GM12878 (cell line): ENCODE measurements around the gene YPEL3. TPM values are rescaled to one million over a fixed set of nuclear protein-coding genes. Genes with fewer than 3 reads are reported as not detected.

Experiments
- ATAC-seq: fragments of 200-7000 bp; cut with Tn5 transposase; 3 replicates; pipeline ENCODE4 v1.9.1; 2020; ENCODE audit warnings: mild to moderate bottlenecking, moderate library complexity
- BruUV-seq: library from RNA; stranded (reverse); fragments of 400-500 nt; replicated peaks from 2 replicates; lab custom pipeline; 2021; lab: Mats Ljungman, UMichigan
- CTCF ChIA-PET: fragments of 300-600 bp; sonication (Branson Sonifier 250); formaldehyde crosslinking; extraction: SDS; loops from one replicate; lab custom pipeline; 2021; ENCODE audit warnings: inconsistent platforms; lab: Yijun Ruan, JAX
- POLR2A ChIA-PET: fragments of 350-600 bp; formaldehyde crosslinking; extraction: SDS; loops from one replicate; lab custom pipeline; 2021; ENCODE audit warnings: inconsistent platforms; lab: Charles Lee
- RAD21 ChIA-PET: fragments of 300-600 bp; sonication (Branson Sonifier 250); formaldehyde crosslinking; loops from one replicate; lab custom pipeline; 2023; ENCODE audit warnings: antibody characterized with exemption; ENCODE audit not compliant: unreplicated experiment; lab: Charles Lee
- SMC1A ChIA-PET: fragments of 300-600 bp; sonication (Branson Sonifier 250); formaldehyde crosslinking; loops from one replicate; lab custom pipeline; 2023; ENCODE audit not compliant: unreplicated experiment, uncharacterized antibody; lab: Charles Lee
- DNase-seq: peaks from one replicate; pipeline ENCODE4 v3.0.0-alpha.2; 2011; ENCODE audit warnings: low read depth, low spot score
- FAIRE-seq: peaks from 3 replicates; lab custom pipeline; 2011; peaks lifted over from hg19 to GRCh38; lab: Jason Lieb, UNC
- H2AFZ ChIP-seq: 2 replicates; pipeline ENCODE4 v1.6.0; 2011; ENCODE audit warnings: low read depth, low read length, control low read depth; ENCODE audit not compliant: control insufficient read depth
- H3K27ac ChIP-seq: 2 replicates; pipeline ENCODE4 v1.5.1; 2011; ENCODE audit warnings: control low read depth; ENCODE audit not compliant: control insufficient read depth, insufficient read depth
- H3K27me3 ChIP-seq, 2 experiments: replicated peaks in 1 of 2; 2 replicates each; pipeline versions ENCODE4 v1.6.0 to v1.6.1; 2011; ENCODE audit warnings: low read length in 1 of 2; ENCODE audit not compliant: control insufficient read depth in 2 of 2, insufficient read depth in 2 of 2
- H3K36me3 ChIP-seq, 2 experiments: 2 replicates each; pipeline ENCODE4 v1.5.1; 2011; ENCODE audit warnings: low read length in 1 of 2; ENCODE audit not compliant: control insufficient read depth in 2 of 2, insufficient read depth in 2 of 2
- H3K4me1 ChIP-seq: 2 replicates; pipeline ENCODE4 v1.6.1; 2011; ENCODE audit warnings: mild to moderate bottlenecking, low read length, moderate library complexity, mixed read lengths; ENCODE audit not compliant: control insufficient read depth, insufficient read depth
- H3K4me2 ChIP-seq: 2 replicates; pipeline ENCODE4 v1.6.0; 2011; ENCODE audit warnings: control low read depth; ENCODE audit not compliant: control insufficient read depth, insufficient read depth
- H3K4me3 ChIP-seq: fragments of 200-600 bp; sonication (generic); 2 replicates; pipeline ENCODE4 v1.5.1; 2016
- H3K79me2 ChIP-seq: 2 replicates; pipeline ENCODE4 v1.6.0; 2011; ENCODE audit warnings: low read length; ENCODE audit not compliant: control insufficient read depth, insufficient read depth
- H3K9ac ChIP-seq: 2 replicates; pipeline ENCODE4 v1.8.0; 2011; ENCODE audit warnings: low read length, control low read depth, mixed read lengths; ENCODE audit not compliant: control insufficient read depth, insufficient read depth
- H3K9me3 ChIP-seq: replicated peaks from 3 replicates; pipeline ENCODE4 v1.5.1; 2011; ENCODE audit warnings: mild to moderate bottlenecking, low read length; ENCODE audit not compliant: control insufficient read depth, insufficient read depth
- H4K20me1 ChIP-seq: 2 replicates; pipeline ENCODE4 v1.6.0; 2011; ENCODE audit not compliant: control insufficient read depth, insufficient read depth
- BACH1 ChIP-seq: fragments of 450-650 bp; IDR thresholded peaks from 2 replicates; pipeline ENCODE4 v1.6.1; 2017; ENCODE audit warnings: mild to moderate bottlenecking, borderline replicate concordance
- CREB1 ChIP-seq: IDR thresholded peaks from 2 replicates; pipeline ENCODE4 v1.6.1; 2012; ENCODE audit warnings: low read depth, mild to moderate bottlenecking, inconsistent platforms
- E2F8 ChIP-seq: fragments of 450-650 bp; IDR thresholded peaks from 2 replicates; pipeline ENCODE4 v1.6.1; 2018; ENCODE audit warnings: mild to moderate bottlenecking, low read depth, moderate library complexity; ENCODE audit not compliant: partially characterized antibody
- HDAC2 ChIP-seq: fragments of 200-600 bp; sonication (generic); IDR thresholded peaks from 2 replicates; pipeline ENCODE4 v1.6.1; 2017
- NBN ChIP-seq: fragments of 450-650 bp; IDR thresholded peaks from 2 replicates; pipeline ENCODE4 v1.6.1; 2016
- NFIC ChIP-seq: IDR thresholded peaks from 2 replicates; pipeline ENCODE4 v1.6.1; 2012; ENCODE audit warnings: low read depth, mild to moderate bottlenecking, inconsistent platforms, low read length, moderate library complexity
- NR2C1 ChIP-seq: fragments of 450-650 bp; IDR thresholded peaks from 2 replicates; pipeline ENCODE4 v1.6.1; 2017; ENCODE audit warnings: antibody characterized with exemption, mild to moderate bottlenecking, moderate library complexity
- POLR2AphosphoS2 ChIP-seq: IDR thresholded peaks from 2 replicates; pipeline ENCODE4 v1.6.1; 2011; ENCODE audit warnings: low read depth, mild to moderate bottlenecking, low read length, improper control_type of control experiment, moderate library complexity
- SMAD5 ChIP-seq: IDR thresholded peaks from 2 replicates; pipeline ENCODE4 v1.6.1; 2016; ENCODE audit warnings: antibody characterized with exemption, low read depth
- SPI1 ChIP-seq: IDR thresholded peaks from 2 replicates; pipeline ENCODE4 v1.6.1; 2011; ENCODE audit warnings: low read depth, mild to moderate bottlenecking, low read length, moderate library complexity, borderline replicate concordance; ENCODE audit not compliant: insufficient read depth
- WGBS: methylation state at CpG from one replicate; pipeline ENCODE4 v1.1.6; 2016; ENCODE audit warnings: low lambda C conversion rate; ENCODE audit not compliant: insufficient replicate concordance, insufficient coverage; ENCODE audit errors: missing lambda C conversion rate; 5-methylcytosine and 5-hydroxymethylcytosine counted together
- in situ Hi-C: fragments of 300-500 bp; cut with MboI; formaldehyde crosslinking; loops from 9 replicates; pipeline ENCODE4 v1.14.3; 2018; ENCODE audit warnings: mixed read lengths
- intact Hi-C: fragments of 100-400 bp; cut with micrococcal nuclease; formaldehyde crosslinking; loops from one replicate; pipeline ENCODE4 v1.14.2; 2022; ENCODE audit not compliant: unreplicated experiment
- polyA plus RNA-seq, 11 experiments: library from polyadenylated mRNA; depleted of rRNA in 4 of 11; unstranded in 6 of 11; stranded (reverse) in 5 of 11; fragments of >200 nt; fragmentation: Nextera tagmentation in 4 of 11; fragmentation: Illumina TruSeq in 1 of 11; extraction: Ambion mirVana in 4 of 11; extraction: Trizol in 1 of 11; gene quantifications; 1 replicate in 1 of 11; 2 replicates in 10 of 11; pipeline versions ENCODE4 v1.2.1 to v1.2.3, GENCODE V29; 2011 to 2016; ENCODE audit warnings: inconsistent platforms in 2 of 11, missing spikeins in 2 of 11, low read depth in 1 of 11
- total RNA-seq, 4 experiments: library from RNA; depleted of rRNA in 3 of 4; stranded (reverse); fragments of >200 nt in 3 of 4; fragmentation: Illumina TruSeq in 1 of 4; extraction: Trizol in 1 of 4; gene quantifications; 2 replicates each; pipeline versions ENCODE4 v1.2.1 to v1.2.3, GENCODE V29; 2013 to 2021
- TF ChIP-seq, protein P1 (sequence below): fragments of 450-650 bp; IDR thresholded peaks from 2 replicates; pipeline ENCODE4 v1.6.1; 2017; ENCODE audit warnings: low read depth, mild to moderate bottlenecking, moderate library complexity
- TF ChIP-seq, protein P2 (sequence below): fragments of 450-650 bp; IDR thresholded peaks from 2 replicates; pipeline ENCODE4 v1.6.1; 2017; ENCODE audit warnings: borderline replicate concordance
- TF ChIP-seq, protein P3 (sequence below): fragments of 450-650 bp; IDR thresholded peaks from 2 replicates; pipeline ENCODE4 v1.6.1; 2018; ENCODE audit warnings: borderline replicate concordance, mild to moderate bottlenecking; ENCODE audit not compliant: partially characterized antibody

Gene YPEL3
- total and polyA plus RNA-seq, 10 of the 15 experiments (the other 5 are each of a cell fraction or from before 2014, with no cell fraction given): 1.3 to 22.0 (median 12.1) TPM

DNA sequence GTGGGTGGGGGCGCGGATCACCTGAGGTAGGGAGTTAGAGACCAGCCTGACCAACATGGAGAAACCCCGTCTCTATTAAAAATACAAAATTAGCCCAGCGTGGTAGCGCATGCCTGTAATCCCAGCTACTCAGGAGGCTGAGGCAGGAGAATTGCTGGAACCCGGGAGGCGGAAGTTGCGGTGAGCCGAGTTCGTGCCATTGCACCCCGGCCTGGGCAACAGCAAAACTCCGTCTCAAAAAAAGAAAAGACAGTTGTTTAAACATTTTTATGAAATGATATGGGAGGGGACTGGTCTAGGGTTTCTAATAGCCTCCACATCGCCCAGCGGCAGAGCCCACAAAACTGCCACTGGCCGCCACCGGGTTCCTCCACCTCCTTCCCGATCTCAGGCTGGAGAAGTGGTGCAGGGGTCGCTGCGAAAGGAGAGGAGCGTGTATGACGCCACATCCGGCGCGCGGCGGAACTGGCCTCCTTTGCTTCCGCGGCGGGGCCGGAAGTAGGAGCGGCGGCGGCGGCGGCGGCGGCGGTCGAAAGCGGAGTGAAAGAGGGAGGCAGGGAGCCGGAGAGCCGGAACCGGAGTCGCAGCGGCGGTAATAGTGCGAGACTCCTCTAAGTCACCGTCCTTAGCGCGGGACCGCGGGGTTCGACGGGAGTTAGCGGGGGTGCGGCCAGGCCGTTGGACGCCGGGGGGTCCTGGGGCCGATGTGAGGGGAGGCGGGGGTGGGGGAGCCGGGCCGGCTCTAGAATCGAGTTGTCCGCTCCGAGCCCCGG, 20.3 kb downstream of the YPEL3 start, which contains the start of gene PPP4C:
Gene PPP4C, plus strand, starts transcription at position 492 of the 773 bp plus-strand sequence. CDS start 384 bp downstream, outside the sequence.
- SMC1A ChIA-PET: interaction anchor here (1.0 to 1.1 kb wide), 5 partner anchors 14 to 44 kb away, joined by 3 to 10 read pairs (median 3); partner anchors contain the start of gene TBX6
- TF ChIP-seq NBN (peak; percentile 66; the same call in 1 of the 2 replicates), BACH1 (peak; percentile 50; the same call in 1 of the 2 replicates), HDAC2 (no peak), SMAD5 (peak; percentile 74), POLR2AphosphoS2 (peak; percentile 92), E2F8 (peak; percentile 61), NFIC (no peak), CREB1 (peak; percentile 93), SPI1 (peak; percentile 40; the same call in 1 of the 2 replicates), NR2C1 (peak; percentile 63; the same call in 1 of the 2 replicates)
- TF ChIP-seq, protein P1, sequence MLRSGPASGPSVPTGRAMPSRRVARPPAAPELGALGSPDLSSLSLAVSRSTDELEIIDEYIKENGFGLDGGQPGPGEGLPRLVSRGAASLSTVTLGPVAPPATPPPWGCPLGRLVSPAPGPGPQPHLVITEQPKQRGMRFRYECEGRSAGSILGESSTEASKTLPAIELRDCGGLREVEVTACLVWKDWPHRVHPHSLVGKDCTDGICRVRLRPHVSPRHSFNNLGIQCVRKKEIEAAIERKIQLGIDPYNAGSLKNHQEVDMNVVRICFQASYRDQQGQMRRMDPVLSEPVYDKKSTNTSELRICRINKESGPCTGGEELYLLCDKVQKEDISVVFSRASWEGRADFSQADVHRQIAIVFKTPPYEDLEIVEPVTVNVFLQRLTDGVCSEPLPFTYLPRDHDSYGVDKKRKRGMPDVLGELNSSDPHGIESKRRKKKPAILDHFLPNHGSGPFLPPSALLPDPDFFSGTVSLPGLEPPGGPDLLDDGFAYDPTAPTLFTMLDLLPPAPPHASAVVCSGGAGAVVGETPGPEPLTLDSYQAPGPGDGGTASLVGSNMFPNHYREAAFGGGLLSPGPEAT: peak; percentile 84
- TF ChIP-seq, protein P2, sequence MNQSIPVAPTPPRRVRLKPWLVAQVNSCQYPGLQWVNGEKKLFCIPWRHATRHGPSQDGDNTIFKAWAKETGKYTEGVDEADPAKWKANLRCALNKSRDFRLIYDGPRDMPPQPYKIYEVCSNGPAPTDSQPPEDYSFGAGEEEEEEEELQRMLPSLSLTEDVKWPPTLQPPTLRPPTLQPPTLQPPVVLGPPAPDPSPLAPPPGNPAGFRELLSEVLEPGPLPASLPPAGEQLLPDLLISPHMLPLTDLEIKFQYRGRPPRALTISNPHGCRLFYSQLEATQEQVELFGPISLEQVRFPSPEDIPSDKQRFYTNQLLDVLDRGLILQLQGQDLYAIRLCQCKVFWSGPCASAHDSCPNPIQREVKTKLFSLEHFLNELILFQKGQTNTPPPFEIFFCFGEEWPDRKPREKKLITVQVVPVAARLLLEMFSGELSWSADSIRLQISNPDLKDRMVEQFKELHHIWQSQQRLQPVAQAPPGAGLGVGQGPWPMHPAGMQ: no peak
- TF ChIP-seq, protein P3, sequence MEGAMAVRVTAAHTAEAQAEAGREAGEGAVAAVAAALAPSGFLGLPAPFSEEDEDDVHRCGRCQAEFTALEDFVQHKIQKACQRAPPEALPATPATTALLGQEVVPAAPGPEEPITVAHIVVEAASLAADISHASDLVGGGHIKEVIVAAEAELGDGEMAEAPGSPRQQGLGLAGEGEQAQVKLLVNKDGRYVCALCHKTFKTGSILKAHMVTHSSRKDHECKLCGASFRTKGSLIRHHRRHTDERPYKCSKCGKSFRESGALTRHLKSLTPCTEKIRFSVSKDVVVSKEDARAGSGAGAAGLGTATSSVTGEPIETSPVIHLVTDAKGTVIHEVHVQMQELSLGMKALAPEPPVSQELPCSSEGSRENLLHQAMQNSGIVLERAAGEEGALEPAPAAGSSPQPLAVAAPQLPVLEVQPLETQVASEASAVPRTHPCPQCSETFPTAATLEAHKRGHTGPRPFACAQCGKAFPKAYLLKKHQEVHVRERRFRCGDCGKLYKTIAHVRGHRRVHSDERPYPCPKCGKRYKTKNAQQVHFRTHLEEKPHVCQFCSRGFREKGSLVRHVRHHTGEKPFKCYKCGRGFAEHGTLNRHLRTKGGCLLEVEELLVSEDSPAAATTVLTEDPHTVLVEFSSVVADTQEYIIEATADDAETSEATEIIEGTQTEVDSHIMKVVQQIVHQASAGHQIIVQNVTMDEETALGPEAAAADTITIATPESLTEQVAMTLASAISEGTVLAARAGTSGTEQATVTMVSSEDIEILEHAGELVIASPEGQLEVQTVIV: peak; percentile 50

More for the DNA sequence above, 20.3 kb downstream of the YPEL3 start, which contains the start of gene PPP4C:
- Histone ChIP-seq H4K20me1 (0 out of 2 replicates have a peak, but pooled peaks cover 2% of the 10 kb centered on the region), H3K4me1 (peaks cover 10% of the 10 kb centered on the region), H3K9me3 (no peaks in the 10 kb centered on the region), H2AFZ (peak within 1 kb of the TSS; percentile 76), H3K4me2 (peak within 1 kb of the TSS; percentile 98), H3K79me2 (peaks cover 40% of the 10 kb centered on the region), H3K9ac (peak within 1 kb of the TSS; percentile 97), H3K27me3 (no peaks in the 10 kb centered on the region), H3K27ac (peak within 1 kb of the TSS; percentile 84), H3K4me3 (peak within 1 kb of the TSS; percentile 92), H3K36me3 (peaks cover 6 to 7% of the 10 kb centered on the region in 2 experiments)
- BruUV-seq: TSS peak; percentile 99
- WGBS: under 1% methylated on average over 36 of the region's 67 CpGs
- ChIA-PET CTCF (interaction anchor here (0.6 to 3.6 kb wide), 4 partner anchors 9 to 266 kb away, joined by 3 to 30 read pairs (median 6); partner anchors contain the start of genes ALDOA and TBX6), POLR2A (interaction anchor here (0.6 to 3.8 kb wide), 6 partner anchors 10 to 502 kb away, joined by 3 to 35 read pairs (median 10); partner anchors contain the start of genes ALDOA, CORO1A, TBX6 and YPEL3), RAD21 (interaction anchor here (3.2 kb wide), 1 partner anchor 16 kb away, joined by 10 read pairs; the partner anchor contains the start of gene TBX6)
- intact Hi-C loops (no loop called here), in situ Hi-C loops (loop anchor here (25.0 kb wide), 1 partner anchor 1812 kb away; no protein-coding TSS in a partner anchor)
- FAIRE-seq (peak; percentile 79), ATAC-seq (peak; percentile 90), DNase-seq (no peak)
